Measurements from ENCODE around the gene CCL2.

DNA sequence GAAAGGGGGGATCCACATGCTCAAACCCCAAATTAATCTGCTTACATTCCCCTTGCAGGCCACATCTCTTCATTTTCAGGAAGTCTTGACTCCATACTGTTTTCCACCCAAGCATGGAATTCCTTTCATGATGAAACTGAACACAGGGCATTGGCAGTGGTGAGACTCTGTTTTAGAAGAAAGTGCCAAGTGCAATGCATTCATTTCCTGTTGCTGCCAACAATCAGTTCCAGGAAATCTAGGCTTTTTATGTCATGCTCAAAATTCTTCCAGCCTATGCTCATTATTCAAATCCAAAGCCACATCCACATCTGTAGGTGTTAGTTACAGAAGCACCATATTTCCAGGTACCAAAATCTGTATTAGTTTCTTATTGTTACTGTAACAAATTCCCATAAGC, 4.1 kb downstream of the CCL2 start:
- TF ChIP-seq POLR2A (IDR thresholded peaks at IDR 0.05) (no peak), CTCF (IDR thresholded peaks at IDR 0.05) (no peak)

Data from vagina (tissue), 2 donors.